Inflammatory macrophage treated with lipopolysaccharide for 4 hours (primary cell): ENCODE results near the gene KLF1.
"Not testable (repeated sequence)": the region's sequence is repeated elsewhere in the genome, so short reads cannot be mapped to it uniquely, and the experiment has no call there.

Experiments used
- DNase-seq: peaks from one replicate; pipeline ENCODE4 v3.0.0-alpha.2; 2020

The KLF1 gene

GRCh38 chr19:12866416-12867119 is 20.4 kb downstream of the KLF1 start:
- DNase-seq = no peak

- DNase-seq = no peak
Observed at GRCh38 chr19:12865746-12866415, 21.1 kb downstream of the KLF1 start.

- no peak for DNase-seq
Observed at GRCh38 chr19:12864721-12865715, 22.0 kb downstream of the KLF1 start.

GRCh38 chr19:12864143-12864542 is 22.9 kb downstream of the KLF1 start:
- no peak for DNase-seq

GRCh38 chr19:12859546-12859945 is 27.5 kb downstream of the KLF1 start:
- DNase-seq = no peak

- no peak for DNase-seq
Observed at GRCh38 chr19:12858041-12858928, 28.7 kb downstream of the KLF1 start.

GRCh38 chr19:12856653-12857052 is 30.3 kb downstream of the KLF1 start:
- DNase-seq = no peak

GRCh38 chr19:12847159-12848139 is 39.6 kb downstream of the KLF1 start:
- peak; percentile 72 for DNase-seq

- DNase-seq = not testable (repeated sequence)
Observed at GRCh38 chr19:12846613-12847012, 40.4 kb downstream of the KLF1 start.

- peak; percentile 47 for DNase-seq
Observed at GRCh38 chr19:12843999-12844732, 42.8 kb downstream of the KLF1 start.

- DNase-seq = no peak
Observed at GRCh38 chr19:12843328-12843727, 43.7 kb downstream of the KLF1 start.

- no peak for DNase-seq
Observed at GRCh38 chr19:12842511-12842910, 44.5 kb downstream of the KLF1 start.

- DNase-seq = no peak
Observed at GRCh38 chr19:12841094-12841493, 45.9 kb downstream of the KLF1 start.

GRCh38 chr19:12840091-12841079 is 46.6 kb downstream of the KLF1 start:
- DNase-seq = peak; percentile 63

- no peak for DNase-seq
Observed at GRCh38 chr19:12838886-12839756, 47.9 kb downstream of the KLF1 start.

- DNase-seq = peak; percentile 49
Observed at GRCh38 chr19:12838182-12838885, 48.7 kb downstream of the KLF1 start, which contains the start of gene MAST1. MAST1 (plus strand) TSS chr19:12838515; CDS start chr19:12838573, 58 bp downstream.

- DNase-seq = no peak
Observed at GRCh38 chr19:12837225-12837624, 49.8 kb downstream of the KLF1 start.
